ENCODE results near the gene FIZ1. TPM values are rescaled to one million over a fixed set of nuclear protein-coding genes. Genes with fewer than 3 reads are reported as not detected.
A peak's percentile ranks its signal among the peaks of the same experiment; 100 is the strongest.

Gene FIZ1
- total and polyA plus RNA-seq, 12 donors: 4.4 to 19.7 (median 10.4) TPM

GRCh38 chr19:55592391-55593090 is 6.8 kb downstream of the FIZ1 start:
- peaks cover 0 to 3% of the 10 kb centered on the region in 2 donors for H3K4me1 ChIP-seq (replicated peaks in 1 of 2)
- no peak for DNase-seq
- no peak overlapping the region for H3K4me3 ChIP-seq
- H3K36me3 ChIP-seq (replicated peaks in 1 of 2): peaks cover 0 to 19% of the 10 kb centered on the region in 2 donors
- intact Hi-C loops (cut with DNase I): no loop called here
- no peak for TF ChIP-seq CTCF (IDR thresholded peaks at IDR 0.05)
- TF ChIP-seq POLR2A (IDR thresholded peaks at IDR 0.05): no peak
- 89 to 96% (median 92%) methylated on average over 19 to 73 of the region's 73 CpGs for WGBS, 4 donors
- no peaks in the 10 kb centered on the region for H3K9me3 ChIP-seq (replicated peaks in 1 of 3)
- no peak overlapping the region for H3K27ac ChIP-seq
- no peaks in the 10 kb centered on the region for H3K27me3 ChIP-seq

GRCh38 chr19:55591555-55591954 is 7.8 kb downstream of the FIZ1 start:
- Histone ChIP-seq H3K36me3 (replicated peaks in 1 of 2) (peaks cover 0 to 19% of the 10 kb centered on the region in 2 donors), H3K9me3 (replicated peaks in 1 of 3) (no peaks in the 10 kb centered on the region), H3K4me3 (no peak overlapping the region), H3K27ac (no peak overlapping the region), H3K4me1 (replicated peaks in 1 of 2) (peaks cover 4 to 13% of the 10 kb centered on the region in 2 donors), H3K27me3 (no peaks in the 10 kb centered on the region)
- intact Hi-C loops (cut with DNase I): no loop called here
- TF ChIP-seq CTCF (IDR thresholded peaks at IDR 0.05) (no peak), POLR2A (IDR thresholded peaks at IDR 0.05) (no peak)
- 76 to 87% (median 78%) methylated on average over 10 of the region's 10 CpGs for WGBS, 4 donors
- no peak for DNase-seq

GRCh38 chr19:55590617-55591016 is 8.7 kb downstream of the FIZ1 start:
- intact Hi-C loops (cut with DNase I): no loop called here
- WGBS, 4 donors: 71 to 80% (median 75%) methylated on average over 8 to 10 of the region's 10 CpGs
- TF ChIP-seq POLR2A (IDR thresholded peaks at IDR 0.05) (no peak), CTCF (IDR thresholded peaks at IDR 0.05) (no peak)
- Histone ChIP-seq H3K4me3 (no peak overlapping the region), H3K36me3 (replicated peaks in 1 of 2) (peaks cover 0 to 9% of the 10 kb centered on the region in 2 donors), H3K27ac (no peak overlapping the region), H3K27me3 (no peaks in the 10 kb centered on the region), H3K9me3 (replicated peaks in 1 of 3) (no peaks in the 10 kb centered on the region), H3K4me1 (replicated peaks in 1 of 2) (peaks cover 10 to 23% of the 10 kb centered on the region in 2 donors)
- DNase-seq: peak in 1 of 7 donors; percentile 45

GRCh38 chr19:55590109-55590508 is 9.2 kb downstream of the FIZ1 start:
- peaks cover 0 to 8% of the 10 kb centered on the region in 2 donors for H3K36me3 ChIP-seq (replicated peaks in 1 of 2)
- peaks cover 14 to 25% of the 10 kb centered on the region in 2 donors for H3K4me1 ChIP-seq (replicated peaks in 1 of 2)
- TF ChIP-seq POLR2A (IDR thresholded peaks at IDR 0.05) (no peak), CTCF (IDR thresholded peaks at IDR 0.05) (no peak)
- intact Hi-C loops (cut with DNase I): no loop called here
- H3K27ac ChIP-seq: no peak overlapping the region
- no peak for DNase-seq
- H3K27me3 ChIP-seq: no peaks in the 10 kb centered on the region
- H3K9me3 ChIP-seq (replicated peaks in 1 of 3): no peaks in the 10 kb centered on the region
- WGBS, 4 donors: 59 to 67% (median 63%) methylated on average over 7 of the region's 7 CpGs
- no peak overlapping the region for H3K4me3 ChIP-seq
